Measurements from ENCODE around the gene XAGE2.

The XAGE2 gene

GRCh38 chrX:52424656-52425055 is 55.8 kb downstream of the XAGE2 start:
- H3K4me3 ChIP-seq (ENCODE audit: low read depth, low read length), result no peak overlapping the region
- TF ChIP-seq, protein P1, sequence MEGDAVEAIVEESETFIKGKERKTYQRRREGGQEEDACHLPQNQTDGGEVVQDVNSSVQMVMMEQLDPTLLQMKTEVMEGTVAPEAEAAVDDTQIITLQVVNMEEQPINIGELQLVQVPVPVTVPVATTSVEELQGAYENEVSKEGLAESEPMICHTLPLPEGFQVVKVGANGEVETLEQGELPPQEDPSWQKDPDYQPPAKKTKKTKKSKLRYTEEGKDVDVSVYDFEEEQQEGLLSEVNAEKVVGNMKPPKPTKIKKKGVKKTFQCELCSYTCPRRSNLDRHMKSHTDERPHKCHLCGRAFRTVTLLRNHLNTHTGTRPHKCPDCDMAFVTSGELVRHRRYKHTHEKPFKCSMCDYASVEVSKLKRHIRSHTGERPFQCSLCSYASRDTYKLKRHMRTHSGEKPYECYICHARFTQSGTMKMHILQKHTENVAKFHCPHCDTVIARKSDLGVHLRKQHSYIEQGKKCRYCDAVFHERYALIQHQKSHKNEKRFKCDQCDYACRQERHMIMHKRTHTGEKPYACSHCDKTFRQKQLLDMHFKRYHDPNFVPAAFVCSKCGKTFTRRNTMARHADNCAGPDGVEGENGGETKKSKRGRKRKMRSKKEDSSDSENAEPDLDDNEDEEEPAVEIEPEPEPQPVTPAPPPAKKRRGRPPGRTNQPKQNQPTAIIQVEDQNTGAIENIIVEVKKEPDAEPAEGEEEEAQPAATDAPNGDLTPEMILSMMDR (IDR thresholded peaks at IDR 0.05; ENCODE audit: insufficient read depth, low read depth, low read length, missing control alignments), result no peak
- no peak for DNase-seq (ENCODE audit: low read depth)
